Duodenal mucosa (tissue), 2 donors: ENCODE measurements around the gene RSPO4.

Source experiments
- H3K27ac ChIP-seq: one replicate; pipeline ENCODE4 v1.7.0; 2013; ENCODE audit warnings: low read depth, low read length
- H3K27me3 ChIP-seq, 2 donors: one replicate each; pipeline ENCODE4 v1.7.0; 2013; ENCODE audit warnings: low read length in 2 of 2, control low read depth in 1 of 2; ENCODE audit not compliant: insufficient read depth in 2 of 2, control insufficient read depth in 1 of 2
- H3K36me3 ChIP-seq, 2 donors: one replicate each; pipeline ENCODE4 v1.7.0; 2013; ENCODE audit warnings: low read length in 2 of 2, control low read depth in 1 of 2; ENCODE audit not compliant: insufficient read depth in 2 of 2, control insufficient read depth in 1 of 2
- H3K4me1 ChIP-seq, 2 donors: one replicate each; pipeline ENCODE4 v1.7.0; 2013; ENCODE audit warnings: low read length in 2 of 2, control low read depth in 1 of 2; ENCODE audit not compliant: insufficient read depth in 2 of 2, control insufficient read depth in 1 of 2
- H3K4me3 ChIP-seq, 2 donors: one replicate each; pipeline ENCODE4 v1.7.0; 2013; ENCODE audit warnings: low read length in 2 of 2, low read depth in 1 of 2
- H3K9ac ChIP-seq, 2 donors: one replicate each; pipeline ENCODE4 v1.7.0; 2013; ENCODE audit warnings: low read length in 2 of 2, low read depth in 1 of 2
- H3K9me3 ChIP-seq, 2 donors: one replicate each; pipeline ENCODE4 v1.7.0; 2013; ENCODE audit warnings: low read length in 2 of 2, control low read depth in 1 of 2; ENCODE audit not compliant: control insufficient read depth in 1 of 2

The RSPO4 gene

GRCh38 chr20:958936-959815 is 42.9 kb downstream of the RSPO4 start:
- H3K27me3 ChIP-seq, result peaks cover 5 to 8% of the 10 kb centered on the region in 2 donors
- no peaks in the 10 kb centered on the region for H3K36me3 ChIP-seq
- H3K9me3 ChIP-seq, result no peaks in the 10 kb centered on the region
- H3K27ac ChIP-seq, result no peak overlapping the region
- H3K9ac ChIP-seq, result no peak overlapping the region
- peaks cover 0 to 4% of the 10 kb centered on the region in 2 donors for H3K4me1 ChIP-seq
- no peak overlapping the region for H3K4me3 ChIP-seq

- Histone ChIP-seq H3K27me3 (peaks cover 5 to 8% of the 10 kb centered on the region in 2 donors), H3K36me3 (no peaks in the 10 kb centered on the region), H3K4me1 (peaks cover 0 to 4% of the 10 kb centered on the region in 2 donors), H3K9me3 (no peaks in the 10 kb centered on the region), H3K4me3 (no peak overlapping the region), H3K9ac (no peak overlapping the region), H3K27ac (no peak overlapping the region)
Observed at GRCh38 chr20:957544-957943, 44.6 kb downstream of the RSPO4 start.

- no peak overlapping the region for H3K9ac ChIP-seq
- H3K9me3 ChIP-seq, result no peaks in the 10 kb centered on the region
- no peak overlapping the region for H3K27ac ChIP-seq
- H3K36me3 ChIP-seq, result no peaks in the 10 kb centered on the region
- peaks cover 0 to 4% of the 10 kb centered on the region in 2 donors for H3K4me1 ChIP-seq
- H3K4me3 ChIP-seq, result no peak overlapping the region
- peaks cover 5 to 8% of the 10 kb centered on the region in 2 donors for H3K27me3 ChIP-seq
Observed at GRCh38 chr20:956330-956951, 45.7 kb downstream of the RSPO4 start.

- Histone ChIP-seq H3K4me3 (no peak overlapping the region), H3K9ac (no peak overlapping the region), H3K27ac (no peak overlapping the region), H3K9me3 (no peaks in the 10 kb centered on the region), H3K36me3 (no peaks in the 10 kb centered on the region), H3K4me1 (peaks cover 0 to 4% of the 10 kb centered on the region in 2 donors), H3K27me3 (peaks cover 5 to 8% of the 10 kb centered on the region in 2 donors)
Observed at GRCh38 chr20:955656-956055, 46.5 kb downstream of the RSPO4 start.

GRCh38 chr20:955111-955510 is 47.0 kb downstream of the RSPO4 start:
- H3K36me3 ChIP-seq, result no peaks in the 10 kb centered on the region
- no peaks in the 10 kb centered on the region for H3K9me3 ChIP-seq
- no peak overlapping the region for H3K4me3 ChIP-seq
- H3K9ac ChIP-seq, result no peak overlapping the region
- no peak overlapping the region for H3K27ac ChIP-seq
- H3K4me1 ChIP-seq, result peaks cover 0 to 4% of the 10 kb centered on the region in 2 donors
- peaks cover 5 to 10% of the 10 kb centered on the region in 2 donors for H3K27me3 ChIP-seq

- Histone ChIP-seq H3K27me3 (peaks cover 4 to 10% of the 10 kb centered on the region in 2 donors), H3K36me3 (no peaks in the 10 kb centered on the region), H3K9ac (no peak overlapping the region), H3K4me3 (no peak overlapping the region), H3K27ac (no peak overlapping the region), H3K9me3 (no peaks in the 10 kb centered on the region), H3K4me1 (peaks cover 0 to 4% of the 10 kb centered on the region in 2 donors)
Observed at GRCh38 chr20:953742-954141, 48.4 kb downstream of the RSPO4 start.

- Histone ChIP-seq H3K4me3 (no peak overlapping the region), H3K36me3 (no peaks in the 10 kb centered on the region), H3K9ac (no peak overlapping the region), H3K27ac (no peak overlapping the region), H3K27me3 (peaks cover 3 to 7% of the 10 kb centered on the region in 2 donors), H3K9me3 (no peaks in the 10 kb centered on the region), H3K4me1 (peaks cover 0 to 4% of the 10 kb centered on the region in 2 donors)
Observed at GRCh38 chr20:952196-952795, 49.8 kb downstream of the RSPO4 start.

GRCh38 chr20:951384-952169 is 50.5 kb downstream of the RSPO4 start:
- no peak overlapping the region for H3K27ac ChIP-seq
- H3K36me3 ChIP-seq, result no peaks in the 10 kb centered on the region
- H3K9me3 ChIP-seq, result no peaks in the 10 kb centered on the region
- no peak overlapping the region for H3K9ac ChIP-seq
- peaks cover 3 to 7% of the 10 kb centered on the region in 2 donors for H3K27me3 ChIP-seq
- peaks cover 0 to 4% of the 10 kb centered on the region in 2 donors for H3K4me1 ChIP-seq
- H3K4me3 ChIP-seq, result no peak overlapping the region

GRCh38 chr20:949717-950116 is 52.4 kb downstream of the RSPO4 start:
- H3K27ac ChIP-seq, result no peak overlapping the region
- H3K27me3 ChIP-seq, result peaks cover 0 to 7% of the 10 kb centered on the region in 2 donors
- H3K36me3 ChIP-seq, result no peaks in the 10 kb centered on the region
- no peaks in the 10 kb centered on the region for H3K9me3 ChIP-seq
- no peak overlapping the region for H3K9ac ChIP-seq
- H3K4me1 ChIP-seq, result peaks cover 0 to 5% of the 10 kb centered on the region in 2 donors
- no peak overlapping the region for H3K4me3 ChIP-seq
